Activated CD8-positive, alpha-beta T cell treated with anti-CD3 and anti-CD28 coated beads, Interleukin-2, amount 10 ng/mL, durations not matched to agents 7 days and 5 days (primary cell): ENCODE measurements around the gene PC. TPM values are rescaled to one million over a fixed set of nuclear protein-coding genes. Genes with fewer than 3 reads are reported as not detected.

Experiments
- ATAC-seq: fragments of 150-1000 bp; cut with Tn5 transposase; one replicate; pipeline ENCODE4 v1.10.0; 2021; ENCODE audit warnings: moderate library complexity
- CTCF ChIA-PET: fragments of 350-600 bp; sonication (Branson Sonifier 250); formaldehyde crosslinking; loops from one replicate; lab custom pipeline; 2021; ENCODE audit warnings: antibody characterized with exemption; lab: Charles Lee
- POLR2A ChIA-PET: fragments of 350-600 bp; sonication (Branson Sonifier 250); formaldehyde crosslinking; loops from one replicate; lab custom pipeline; 2021; ENCODE audit warnings: antibody characterized with exemption; lab: Charles Lee
- DNase-seq: peaks from one replicate; pipeline ENCODE4 v3.0.0-alpha.2; 2020
- H3K27ac Mint-ChIP-seq: one replicate; pipeline ENCODE4 v1.8.0; 2021; ENCODE audit warnings: mild to moderate bottlenecking, mixed read lengths
- H3K27me3 Mint-ChIP-seq: one replicate; pipeline ENCODE4 v1.8.0; 2021; ENCODE audit warnings: low read depth, mixed read lengths
- H3K36me3 Mint-ChIP-seq: one replicate; pipeline ENCODE4 v1.8.0; 2021; ENCODE audit warnings: low read depth, mixed read lengths
- H3K4me1 Mint-ChIP-seq: one replicate; pipeline ENCODE4 v1.8.0; 2021; ENCODE audit warnings: low read depth, mixed read lengths
- H3K4me3 Mint-ChIP-seq: one replicate; pipeline ENCODE4 v1.8.0; 2021; ENCODE audit warnings: mild to moderate bottlenecking, mixed read lengths
- H3K9me3 Mint-ChIP-seq: one replicate; pipeline ENCODE4 v1.8.0; 2022; ENCODE audit warnings: mixed read lengths; ENCODE audit not compliant: insufficient read depth
- total RNA-seq, 2 experiments: library from RNA; stranded (reverse); gene quantifications; one replicate each; pipeline ENCODE4 v1.2.3, GENCODE V29; 2021

PC gene
- total RNA-seq, 2 experiments from 2014 or later: 10.4 to 11.7 TPM

- no peak for DNase-seq
- no peaks in the 10 kb centered on the region for H3K27me3 Mint-ChIP-seq
- H3K27ac Mint-ChIP-seq: no peak overlapping the region
- H3K4me1 Mint-ChIP-seq: peaks cover 14% of the 10 kb centered on the region
- ChIA-PET CTCF (interaction anchor here (1.0 kb wide), 1 partner anchor 125 kb away, joined by 3 read pairs; no protein-coding TSS in a partner anchor), POLR2A (interaction anchor here (0.8 kb wide), 1 partner anchor 25 kb away, joined by 3 read pairs; the partner anchor contains the start of gene RCE1)
- ATAC-seq: peak; percentile 6
- H3K9me3 Mint-ChIP-seq: no peaks in the 10 kb centered on the region
- no peak overlapping the region for H3K4me3 Mint-ChIP-seq
- H3K36me3 Mint-ChIP-seq: no peaks in the 10 kb centered on the region
These were observed 90.0 kb downstream of the PC start for GRCh38 chr11:66868082-66868725.

DNA sequence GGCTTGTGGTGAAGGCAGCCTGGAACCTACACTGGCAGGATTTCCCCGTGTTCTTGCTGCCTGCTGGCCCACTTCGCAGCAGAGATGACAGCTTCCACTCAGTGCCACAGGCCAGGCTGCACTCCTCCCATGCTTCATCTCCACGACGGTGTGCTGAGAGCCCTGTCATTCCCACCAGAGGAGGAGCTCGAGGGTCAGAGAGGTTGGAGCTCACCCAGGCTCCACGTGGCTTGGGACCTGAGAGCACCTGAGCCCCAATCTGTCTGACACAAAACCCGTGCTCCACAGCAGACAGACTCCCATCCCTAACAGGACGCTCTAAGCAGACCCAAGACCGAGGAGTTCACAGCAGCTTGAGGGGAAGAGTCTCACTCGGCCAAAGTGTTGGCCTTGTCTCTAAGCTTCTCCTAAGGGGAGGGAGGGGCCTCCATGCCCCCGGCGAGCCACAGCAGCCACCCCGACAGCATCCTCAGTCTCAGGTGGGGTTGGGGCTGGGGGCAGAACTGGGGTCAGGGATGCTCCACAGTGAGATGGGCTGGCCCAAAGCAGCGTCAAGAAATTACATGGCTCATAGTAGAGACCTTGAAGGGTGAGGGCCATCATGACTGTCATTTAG, 90.7 kb downstream of the PC start:
- ATAC-seq (no peak), DNase-seq (no peak)
- peaks cover 14% of the 10 kb centered on the region for H3K4me1 Mint-ChIP-seq
- POLR2A ChIA-PET: interaction anchor here (0.8 kb wide), 1 partner anchor 24 kb away, joined by 3 read pairs; the partner anchor contains the start of gene RCE1
- H3K36me3 Mint-ChIP-seq: no peaks in the 10 kb centered on the region
- CTCF ChIA-PET: no interaction called here
- H3K4me3 Mint-ChIP-seq: no peak overlapping the region
- H3K9me3 Mint-ChIP-seq: no peaks in the 10 kb centered on the region
- no peaks in the 10 kb centered on the region for H3K27me3 Mint-ChIP-seq
- H3K27ac Mint-ChIP-seq: no peak overlapping the region

DNA sequence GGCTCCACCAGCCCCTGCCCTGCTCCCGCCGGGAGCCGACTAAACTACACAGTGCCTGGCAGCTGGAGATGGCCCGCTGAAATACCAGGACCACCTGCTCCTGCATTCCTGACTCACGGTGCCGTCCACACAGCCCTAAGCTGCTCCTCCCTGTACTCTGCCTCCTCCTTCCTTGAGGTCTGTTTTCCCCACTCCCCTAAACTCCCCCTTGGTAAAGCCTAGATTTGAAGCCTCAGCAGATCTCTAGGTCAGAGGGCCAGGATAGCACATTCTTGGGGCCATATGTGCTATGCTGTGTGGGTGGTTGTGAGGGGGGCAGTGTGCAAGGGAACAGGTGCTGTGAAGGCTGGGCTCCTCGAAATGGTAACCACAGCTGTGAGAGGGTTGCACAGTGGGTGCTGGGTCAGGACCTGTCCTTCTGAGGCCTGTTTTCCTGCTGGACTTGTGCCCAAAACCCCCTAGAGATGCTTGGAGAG, 91.6 kb downstream of the PC start:
- peaks cover 14% of the 10 kb centered on the region for H3K4me1 Mint-ChIP-seq
- no peaks in the 10 kb centered on the region for H3K9me3 Mint-ChIP-seq
- CTCF ChIA-PET: no interaction called here
- H3K27ac Mint-ChIP-seq: no peak overlapping the region
- DNase-seq (no peak), ATAC-seq (no peak)
- H3K36me3 Mint-ChIP-seq: no peaks in the 10 kb centered on the region
- no peaks in the 10 kb centered on the region for H3K27me3 Mint-ChIP-seq
- POLR2A ChIA-PET: interaction anchor here (1.1 kb wide), 1 partner anchor 356 kb away, joined by 3 read pairs; the partner anchor contains the start of gene BBS1
- no peak overlapping the region for H3K4me3 Mint-ChIP-seq

DNA sequence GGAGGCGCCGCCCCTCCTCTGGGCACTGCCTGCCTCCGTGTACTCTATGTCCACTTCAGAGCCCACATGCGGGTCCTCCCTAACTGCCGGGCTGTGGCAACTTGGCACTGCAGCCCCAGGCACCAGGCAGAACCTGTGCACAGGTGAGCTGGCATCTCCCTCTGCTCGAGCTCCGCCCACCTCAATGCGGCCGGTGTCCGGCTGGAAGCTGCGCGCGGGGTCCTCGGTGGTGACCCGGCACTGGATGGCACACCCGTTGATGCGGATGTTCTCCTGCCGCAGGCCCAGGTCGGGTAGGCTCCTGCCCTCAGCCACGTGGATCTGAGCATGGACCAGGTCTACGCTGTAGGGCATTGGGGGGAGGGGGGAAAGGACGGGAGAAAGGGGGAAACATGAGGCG, 92.2 kb downstream of the PC start:
- CTCF ChIA-PET: no interaction called here
- no peaks in the 10 kb centered on the region for H3K27me3 Mint-ChIP-seq

GRCh38 chr11:66864924-66865697, 93.1 kb downstream of the PC start:
- ChIA-PET CTCF (no interaction called here), POLR2A (interaction anchor here (0.9 kb wide), 1 partner anchor 22 kb away, joined by 3 read pairs; the partner anchor contains the start of gene RCE1)
- DNase-seq (no peak), ATAC-seq (no peak)
- no peaks in the 10 kb centered on the region for H3K36me3 Mint-ChIP-seq
- peaks cover 14% of the 10 kb centered on the region for H3K4me1 Mint-ChIP-seq
- H3K4me3 Mint-ChIP-seq: no peak overlapping the region
- H3K9me3 Mint-ChIP-seq: no peaks in the 10 kb centered on the region
- H3K27ac Mint-ChIP-seq: no peak overlapping the region
- H3K27me3 Mint-ChIP-seq: no peaks in the 10 kb centered on the region

More for the DNA sequence above, 92.2 kb downstream of the PC start:
- Mint-ChIP-seq H3K4me1 (peaks cover 14% of the 10 kb centered on the region), H3K4me3 (no peak overlapping the region), H3K27ac (no peak overlapping the region), H3K9me3 (no peaks in the 10 kb centered on the region), H3K36me3 (no peaks in the 10 kb centered on the region)
- DNase-seq (no peak), ATAC-seq (no peak)
- POLR2A ChIA-PET: interaction anchor here (1.1 kb wide), 1 partner anchor 356 kb away, joined by 3 read pairs; the partner anchor contains the start of gene BBS1

DNA sequence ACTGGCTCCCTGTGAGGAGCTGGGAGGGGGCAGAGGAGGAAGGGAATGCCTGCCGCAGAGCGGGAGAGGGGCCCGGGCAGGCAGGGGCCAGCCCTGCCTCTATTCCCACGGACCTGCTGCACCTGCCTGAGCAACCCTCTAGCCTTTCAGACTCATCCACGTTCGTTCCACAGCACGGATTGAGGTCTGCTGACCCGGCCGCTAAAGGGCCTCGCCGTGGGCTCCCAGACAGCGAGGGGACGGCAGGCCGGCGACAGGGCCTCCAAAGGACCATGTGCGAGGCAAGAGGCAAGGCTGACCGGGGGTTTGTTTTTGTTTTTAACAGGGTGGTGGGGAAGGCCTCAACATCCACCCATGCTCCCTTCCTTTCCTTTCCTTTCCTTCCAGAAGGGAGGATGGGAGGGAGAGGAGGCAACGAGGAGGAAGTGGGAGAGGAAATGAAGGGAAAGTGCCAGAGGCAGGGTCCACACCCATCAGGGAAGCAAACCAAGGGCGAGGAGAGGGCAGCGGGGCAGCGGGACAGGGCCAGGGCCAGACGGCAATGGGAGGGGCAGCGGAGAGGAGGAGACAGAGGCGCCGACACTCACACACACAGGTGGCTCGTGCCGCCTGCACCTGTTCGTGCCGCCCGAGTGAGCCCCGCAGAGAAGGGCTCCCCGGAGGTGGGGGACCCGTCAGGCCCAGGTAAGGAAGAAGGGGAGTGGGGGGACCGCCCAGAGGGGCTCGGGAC, 93.8 kb downstream of the PC start:
- H3K27me3 Mint-ChIP-seq: no peaks in the 10 kb centered on the region
- ChIA-PET POLR2A (interaction anchor here (0.9 kb wide), 1 partner anchor 21 kb away, joined by 3 read pairs; the partner anchor contains the start of gene RCE1), CTCF (no interaction called here)
- ATAC-seq (no peak), DNase-seq (no peak)
- H3K9me3 Mint-ChIP-seq: no peaks in the 10 kb centered on the region
- no peak overlapping the region for H3K27ac Mint-ChIP-seq
- H3K36me3 Mint-ChIP-seq: no peaks in the 10 kb centered on the region
- H3K4me1 Mint-ChIP-seq: peaks cover 11% of the 10 kb centered on the region
- H3K4me3 Mint-ChIP-seq: no peak overlapping the region

DNA sequence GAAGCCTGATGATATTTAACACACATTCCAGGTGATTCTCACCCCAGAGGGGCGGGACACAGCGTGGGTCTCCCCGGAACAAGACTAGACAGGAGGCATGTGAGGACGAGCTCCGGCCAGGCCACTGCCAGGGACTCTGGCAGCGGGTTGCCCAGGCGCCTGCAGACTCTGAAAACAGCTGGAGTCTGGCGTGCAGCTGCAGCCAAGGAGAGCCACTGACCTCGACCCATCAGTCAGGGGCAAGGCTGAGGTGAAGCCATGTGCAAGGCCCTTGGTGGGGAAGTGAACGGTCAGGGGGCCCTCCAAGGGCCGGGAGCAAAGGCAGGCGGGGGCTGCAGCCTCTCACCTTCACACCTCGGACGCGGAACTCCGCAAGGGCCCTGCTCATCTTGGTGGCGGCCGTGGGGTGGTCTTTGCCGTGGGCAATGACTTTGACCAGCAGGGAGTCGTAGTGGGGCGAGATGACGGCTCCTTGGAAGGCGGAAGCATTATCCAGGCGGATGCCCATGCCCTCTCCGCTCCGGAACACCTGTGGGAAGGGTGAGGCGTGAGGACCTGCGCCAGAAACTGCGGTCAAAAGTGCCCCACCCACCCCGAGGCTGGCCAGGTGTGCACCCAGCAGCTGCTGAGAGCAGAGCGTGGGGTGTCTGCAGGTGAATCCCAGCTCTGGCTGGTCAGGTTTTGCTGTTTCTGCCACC, 94.6 kb downstream of the PC start:
- no peaks in the 10 kb centered on the region for H3K27me3 Mint-ChIP-seq
- no peak overlapping the region for H3K4me3 Mint-ChIP-seq
- H3K36me3 Mint-ChIP-seq: no peaks in the 10 kb centered on the region
- no peaks in the 10 kb centered on the region for H3K9me3 Mint-ChIP-seq
- peaks cover 3% of the 10 kb centered on the region for H3K4me1 Mint-ChIP-seq
- no peak overlapping the region for H3K27ac Mint-ChIP-seq
- ChIA-PET CTCF (no interaction called here), POLR2A (no interaction called here)
- ATAC-seq (no peak), DNase-seq (no peak)

- Mint-ChIP-seq H3K4me3 (no peak overlapping the region), H3K9me3 (no peaks in the 10 kb centered on the region), H3K4me1 (peaks cover 2% of the 10 kb centered on the region), H3K27me3 (no peaks in the 10 kb centered on the region), H3K27ac (no peak overlapping the region), H3K36me3 (no peaks in the 10 kb centered on the region)
- ChIA-PET POLR2A (no interaction called here), CTCF (no interaction called here)
- ATAC-seq: no peak
- DNase-seq: no peak
These were observed 95.6 kb downstream of the PC start for GRCh38 chr11:66862559-66863037.

DNA sequence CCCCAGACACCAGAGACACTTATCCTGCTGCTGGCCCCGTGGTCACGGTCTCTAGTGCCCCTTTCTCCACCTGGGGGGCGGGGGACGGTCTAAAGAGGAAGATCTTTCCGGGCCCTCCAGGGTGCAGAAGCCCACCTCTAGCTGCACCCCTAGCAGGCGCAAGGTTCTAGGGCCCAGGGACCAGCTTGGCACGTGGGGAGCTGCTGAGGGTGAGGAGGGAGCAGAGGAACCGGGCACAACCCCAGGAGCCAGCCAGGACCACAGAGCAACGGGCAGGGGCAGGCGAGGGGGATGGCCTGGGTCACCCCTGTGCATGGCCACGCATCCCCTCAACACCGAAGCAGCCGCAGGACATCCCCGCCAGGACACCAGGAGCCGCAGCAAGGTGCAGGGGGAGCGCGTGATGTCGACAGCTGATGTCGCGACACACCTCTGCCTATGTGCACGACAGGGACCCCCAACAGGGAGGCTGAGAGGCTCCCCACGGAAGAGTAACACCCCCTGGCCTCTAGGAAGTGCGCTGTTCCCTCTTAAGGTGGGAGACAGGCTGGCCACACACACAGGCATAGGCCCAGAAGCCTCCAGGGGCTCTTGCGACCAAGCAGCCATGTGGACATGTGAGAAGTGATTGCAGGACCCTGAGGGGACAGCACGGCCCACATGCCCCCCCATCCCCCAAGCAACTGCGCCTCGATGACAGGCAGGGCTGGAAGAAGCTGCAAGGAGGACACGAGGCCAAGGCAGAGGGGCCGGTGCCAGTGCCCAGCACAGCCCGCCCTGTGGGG, 96.2 kb downstream of the PC start:
- Mint-ChIP-seq H3K36me3 (no peaks in the 10 kb centered on the region), H3K9me3 (no peaks in the 10 kb centered on the region), H3K4me1 (peaks cover 2% of the 10 kb centered on the region), H3K27me3 (no peaks in the 10 kb centered on the region), H3K27ac (no peak overlapping the region), H3K4me3 (no peak overlapping the region)
- ATAC-seq (no peak), DNase-seq (no peak)
- POLR2A ChIA-PET: no interaction called here
- CTCF ChIA-PET: interaction anchor here (1.5 kb wide), 1 partner anchor 10 kb away, joined by 4 read pairs; no protein-coding TSS in a partner anchor

DNA sequence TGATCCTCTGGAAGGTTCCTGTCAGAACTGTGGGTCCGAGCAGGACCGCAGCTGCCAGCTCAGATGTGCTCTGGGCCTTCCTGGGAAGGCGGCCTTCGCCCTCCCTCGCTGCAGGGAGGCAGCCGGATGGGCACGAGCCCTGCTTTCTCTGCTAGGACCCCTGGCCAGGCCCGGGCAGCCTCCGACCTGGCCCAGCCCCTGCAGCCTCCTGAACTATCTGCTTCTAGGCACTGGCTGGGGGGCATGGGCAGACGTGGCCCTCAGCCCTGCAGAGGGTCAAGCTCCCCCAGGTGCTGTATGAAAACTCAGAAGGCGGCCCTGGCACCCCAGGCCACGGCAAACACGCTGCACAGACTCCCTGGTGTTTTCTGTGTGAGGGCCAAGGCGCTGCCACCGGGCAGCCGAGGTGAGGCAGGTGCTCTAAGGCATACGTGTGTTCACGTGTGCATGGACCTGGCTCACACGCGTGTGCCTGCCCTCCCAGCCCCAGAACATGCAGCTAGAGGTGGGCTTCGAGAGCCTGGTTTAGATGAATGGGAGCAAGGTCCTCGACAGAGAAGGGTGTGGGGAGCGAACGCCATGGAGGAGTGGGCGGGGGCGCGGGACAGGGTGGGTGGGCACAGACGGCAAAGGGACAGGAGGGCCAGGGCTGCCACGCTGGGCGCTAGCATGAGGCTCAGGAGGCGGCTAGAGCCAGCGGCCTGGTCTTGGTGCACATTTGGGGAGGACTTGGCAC, 97.0 kb downstream of the PC start:
- no peak for ATAC-seq
- Mint-ChIP-seq H3K9me3 (no peaks in the 10 kb centered on the region), H3K4me1 (peaks cover 2% of the 10 kb centered on the region), H3K27ac (no peak overlapping the region), H3K4me3 (no peak overlapping the region), H3K27me3 (no peaks in the 10 kb centered on the region), H3K36me3 (no peaks in the 10 kb centered on the region)
- CTCF ChIA-PET: interaction anchor here (1.5 kb wide), 1 partner anchor 9 kb away, joined by 4 read pairs; no protein-coding TSS in a partner anchor
- POLR2A ChIA-PET: no interaction called here
- no peak for DNase-seq
